Loucy (cell line): Measurements from ENCODE around the gene ALDH7A1.

Experiments used
- H2AFZ ChIP-seq: fragments of 200-600 bp; sonication (generic); 2 replicates; pipeline ENCODE4 v1.6.0; 2016; ENCODE audit warnings: antibody characterized with exemption, mild to moderate bottlenecking, low read length, moderate library complexity
- H3F3A ChIP-seq: fragments of 200-600 bp; 2 replicates; pipeline ENCODE4 v1.6.0; 2016; ENCODE audit warnings: antibody characterized with exemption, low read depth, mild to moderate bottlenecking
- H3K27me3 ChIP-seq: fragments of 200-600 bp; sonication (generic); 2 replicates; pipeline ENCODE4 v1.6.1; 2014; ENCODE audit warnings: low read length, mild to moderate bottlenecking; ENCODE audit not compliant: insufficient read depth, poor library complexity, severe bottlenecking
- H3K36me3 ChIP-seq: fragments of 200-600 bp; sonication (generic); 2 replicates; pipeline ENCODE4 v1.6.1; 2016; ENCODE audit warnings: low read length; ENCODE audit not compliant: insufficient read depth
- H3K4me1 ChIP-seq: fragments of 200-600 bp; sonication (generic); 2 replicates; pipeline ENCODE4 v1.5.1; 2014; ENCODE audit warnings: low read length, mild to moderate bottlenecking; ENCODE audit not compliant: insufficient read depth, poor library complexity, severe bottlenecking
- H3K4me2 ChIP-seq: fragments of 200-600 bp; sonication (generic); 2 replicates; pipeline ENCODE4 v1.6.0; 2014; ENCODE audit warnings: antibody characterized with exemption, low read length, low read depth, mild to moderate bottlenecking; ENCODE audit not compliant: poor library complexity, severe bottlenecking
- H3K4me3 ChIP-seq: fragments of 200-600 bp; sonication (generic); 2 replicates; pipeline ENCODE4 v1.5.1; 2014; ENCODE audit warnings: low read length, mild to moderate bottlenecking, mixed read lengths; ENCODE audit not compliant: poor library complexity, severe bottlenecking
- H3K79me2 ChIP-seq: fragments of 200-600 bp; sonication (generic); 2 replicates; pipeline ENCODE4 v1.6.1; 2014; ENCODE audit warnings: low read length; ENCODE audit not compliant: insufficient read depth
- H3K9ac ChIP-seq: fragments of 200-600 bp; sonication (generic); 2 replicates; pipeline ENCODE4 v1.6.0; 2014; ENCODE audit warnings: mild to moderate bottlenecking, low read depth, low read length, moderate library complexity; ENCODE audit not compliant: poor library complexity, severe bottlenecking
- H3K9me2 ChIP-seq: fragments of 200-600 bp; sonication (generic); replicated peaks from 2 replicates; pipeline ENCODE4 v1.6.1; 2016; ENCODE audit warnings: low read depth, low read length, mixed read lengths
- H3K9me3 ChIP-seq: fragments of 200-600 bp; sonication (generic); 2 replicates; pipeline ENCODE4 v1.6.1; 2014; ENCODE audit warnings: mild to moderate bottlenecking, antibody characterized with exemption, low read length, low read depth; ENCODE audit not compliant: insufficient read depth
- H4K20me1 ChIP-seq: fragments of 200-600 bp; sonication (generic); 2 replicates; pipeline ENCODE4 v1.6.0; 2014; ENCODE audit warnings: antibody characterized with exemption, low read length, mild to moderate bottlenecking; ENCODE audit not compliant: insufficient read depth, poor library complexity, severe bottlenecking
- CTCF ChIP-seq: fragments of 200-600 bp; sonication (generic); conservative IDR thresholded peaks from 2 replicates; pipeline ENCODE4 v1.5.1; 2014; ENCODE audit warnings: mild to moderate bottlenecking, antibody characterized with exemption, low read length
- EZH2phosphoT487 ChIP-seq: fragments of 200-600 bp; IDR thresholded peaks from 2 replicates; pipeline ENCODE4 v1.6.1; 2018; ENCODE audit warnings: antibody characterized with exemption, mild to moderate bottlenecking, moderate library complexity, borderline replicate concordance

Gene ALDH7A1

GRCh38 chr5:126526493-126526892, 68.5 kb downstream of the ALDH7A1 start:
- Histone ChIP-seq H3F3A (no peaks in the 10 kb centered on the region), H3K9me3 (no peaks in the 10 kb centered on the region), H3K27me3 (no peaks in the 10 kb centered on the region), H3K4me3 (no peak overlapping the region), H3K79me2 (no peaks in the 10 kb centered on the region), H4K20me1 (no peaks in the 10 kb centered on the region), H2AFZ (no peak overlapping the region), H3K4me1 (no peaks in the 10 kb centered on the region), H3K9me2 (no peaks in the 10 kb centered on the region), H3K9ac (no peak overlapping the region), H3K4me2 (no peak overlapping the region), H3K36me3 (no peaks in the 10 kb centered on the region)
- TF ChIP-seq CTCF = no peak
- no peak for TF ChIP-seq EZH2phosphoT487

DNA sequence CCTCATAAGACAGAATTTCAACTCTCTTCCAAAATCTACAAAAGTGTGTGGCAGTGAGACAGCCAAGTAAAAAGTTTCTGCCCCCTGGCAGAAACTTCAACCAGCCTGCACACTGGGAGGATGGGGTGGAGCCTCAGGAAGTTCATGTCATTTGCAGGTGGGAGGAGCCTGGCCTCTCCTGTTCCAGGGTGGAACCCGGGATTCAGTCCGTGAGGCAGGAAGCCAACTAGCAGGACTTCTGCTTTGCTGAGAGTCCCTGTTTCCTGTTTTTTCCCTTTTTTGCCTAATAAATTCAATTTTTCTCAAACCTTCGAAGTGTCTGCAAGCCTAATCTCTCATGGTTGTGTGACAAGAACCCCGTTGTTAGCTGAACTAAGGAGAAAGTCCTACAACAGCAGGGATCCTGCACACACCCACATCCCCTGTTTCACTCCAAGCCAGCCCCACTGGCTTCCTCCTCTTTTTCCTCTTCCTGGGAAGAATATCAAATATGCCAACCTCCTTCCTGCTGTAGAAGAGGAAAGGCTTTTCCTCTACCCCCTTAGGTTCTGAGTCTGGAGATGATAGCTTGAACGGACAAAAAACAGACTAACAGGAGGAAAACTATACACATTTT, 69.3 kb downstream of the ALDH7A1 start:
- Histone ChIP-seq H3K4me2 (no peak overlapping the region), H3F3A (no peaks in the 10 kb centered on the region), H3K36me3 (no peaks in the 10 kb centered on the region), H3K79me2 (no peaks in the 10 kb centered on the region), H3K27me3 (no peaks in the 10 kb centered on the region), H4K20me1 (no peaks in the 10 kb centered on the region), H2AFZ (no peak overlapping the region), H3K9me3 (no peaks in the 10 kb centered on the region), H3K9ac (no peak overlapping the region), H3K4me1 (no peaks in the 10 kb centered on the region), H3K4me3 (no peak overlapping the region), H3K9me2 (no peaks in the 10 kb centered on the region)
- TF ChIP-seq EZH2phosphoT487 = no peak
- TF ChIP-seq CTCF = no peak

GRCh38 chr5:126523818-126524510, 71.1 kb downstream of the ALDH7A1 start:
- TF ChIP-seq EZH2phosphoT487 (no peak), CTCF (no peak)
- H3F3A ChIP-seq = no peaks in the 10 kb centered on the region
- no peak overlapping the region for H3K4me2 ChIP-seq
- H3K4me1 ChIP-seq = no peaks in the 10 kb centered on the region
- no peaks in the 10 kb centered on the region for H3K9me3 ChIP-seq
- no peak overlapping the region for H3K9ac ChIP-seq
- no peaks in the 10 kb centered on the region for H4K20me1 ChIP-seq
- no peaks in the 10 kb centered on the region for H3K9me2 ChIP-seq
- H3K4me3 ChIP-seq = no peak overlapping the region
- no peak overlapping the region for H2AFZ ChIP-seq
- H3K27me3 ChIP-seq = no peaks in the 10 kb centered on the region
- H3K36me3 ChIP-seq = no peaks in the 10 kb centered on the region
- H3K79me2 ChIP-seq = no peaks in the 10 kb centered on the region
